ENCODE measurements around the gene COL23A1.

Gene COL23A1

DNA sequence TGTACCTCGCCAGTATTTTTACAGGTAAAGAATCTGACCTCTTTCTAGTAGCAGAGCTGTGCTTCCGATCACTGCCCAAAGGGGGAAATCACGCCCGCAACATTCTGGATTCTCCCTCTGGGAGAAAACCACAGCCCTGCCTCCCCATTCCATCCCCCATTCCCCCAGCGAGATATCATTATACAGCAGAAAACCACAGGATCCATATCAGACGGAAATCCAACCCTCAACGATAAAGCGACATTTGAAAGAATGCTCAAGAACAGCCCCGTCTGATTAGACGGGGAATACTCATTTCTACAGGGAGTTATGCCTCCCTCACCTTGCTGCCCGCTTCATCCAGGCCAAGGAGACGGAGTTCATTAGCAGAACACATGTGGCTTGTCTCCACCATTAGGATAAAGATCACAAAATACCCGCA lies 172.8 kb downstream of the COL23A1 start:
- DNase-seq, result no peak

DNA sequence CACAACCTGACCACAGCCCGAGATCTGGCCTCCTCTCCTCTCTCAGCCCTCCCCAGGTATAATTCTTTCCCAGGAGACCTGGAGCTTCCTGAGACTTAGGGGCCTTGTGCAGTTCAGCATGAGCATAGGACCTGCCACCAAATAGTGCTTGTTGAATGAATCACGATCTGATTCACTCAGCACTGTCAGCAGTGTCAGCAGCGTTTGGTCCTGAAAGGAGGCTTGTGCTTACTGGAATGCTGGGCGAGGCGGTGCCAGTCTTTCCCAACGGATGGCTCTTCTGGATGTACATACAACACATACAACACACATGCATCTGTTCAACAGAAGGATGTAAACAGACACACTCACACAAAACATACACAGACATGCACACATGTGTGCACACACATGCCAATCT lies 173.3 kb downstream of the COL23A1 start:
- no peak for DNase-seq

DNA sequence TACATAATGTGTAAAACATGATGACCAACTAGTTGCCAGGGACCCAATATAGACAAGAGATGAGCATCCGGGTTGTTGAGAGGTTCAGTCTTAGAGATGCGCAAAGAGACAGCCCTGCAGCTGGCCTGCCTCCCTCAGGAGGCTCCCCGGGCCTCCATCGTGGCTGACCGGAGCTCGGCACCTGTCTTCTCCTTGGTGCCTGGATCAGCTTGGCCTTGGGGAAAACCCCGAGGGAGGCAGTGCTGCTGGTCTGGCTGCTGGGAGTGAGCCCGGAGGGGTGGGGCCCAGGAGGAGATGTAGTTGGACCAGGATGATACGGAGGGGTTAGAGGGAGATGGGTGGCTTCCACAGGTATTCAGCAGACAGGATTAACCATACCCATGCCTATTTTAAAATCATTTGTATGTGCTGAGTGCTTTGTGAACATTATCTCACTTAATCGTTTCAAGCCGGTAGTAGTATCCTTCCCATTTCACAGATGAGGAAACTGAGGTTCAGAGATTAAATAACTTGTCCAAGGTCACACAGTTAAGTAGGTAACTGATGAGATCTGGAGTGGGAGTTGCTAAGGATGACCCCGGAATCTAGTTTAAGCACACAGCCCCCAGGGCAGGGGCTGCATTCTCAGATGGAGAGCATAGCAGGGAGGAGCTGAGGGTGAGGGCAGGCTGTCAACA lies 173.8 kb downstream of the COL23A1 start:
- no peak for DNase-seq

DNA sequence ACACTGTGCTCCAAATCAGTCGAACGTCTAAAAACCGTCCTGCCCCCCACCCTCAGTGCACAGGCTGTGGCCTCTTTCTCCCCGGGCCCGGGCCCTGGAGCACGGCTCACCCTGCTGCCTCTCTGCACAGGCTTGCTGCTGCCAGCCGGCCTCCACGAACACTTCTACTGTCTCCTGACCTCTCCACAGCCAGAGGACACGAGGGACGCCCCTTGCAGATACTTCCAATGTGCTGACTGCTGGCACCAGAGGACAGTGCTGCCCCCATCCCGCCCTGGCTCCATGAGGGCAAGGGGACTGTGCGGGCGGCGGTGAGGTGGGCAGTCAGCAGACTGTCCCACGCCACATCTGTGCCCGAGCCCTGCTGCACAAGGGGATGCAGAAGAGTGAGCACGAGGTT lies 174.8 kb downstream of the COL23A1 start:
- DNase-seq, result no peak

DNA sequence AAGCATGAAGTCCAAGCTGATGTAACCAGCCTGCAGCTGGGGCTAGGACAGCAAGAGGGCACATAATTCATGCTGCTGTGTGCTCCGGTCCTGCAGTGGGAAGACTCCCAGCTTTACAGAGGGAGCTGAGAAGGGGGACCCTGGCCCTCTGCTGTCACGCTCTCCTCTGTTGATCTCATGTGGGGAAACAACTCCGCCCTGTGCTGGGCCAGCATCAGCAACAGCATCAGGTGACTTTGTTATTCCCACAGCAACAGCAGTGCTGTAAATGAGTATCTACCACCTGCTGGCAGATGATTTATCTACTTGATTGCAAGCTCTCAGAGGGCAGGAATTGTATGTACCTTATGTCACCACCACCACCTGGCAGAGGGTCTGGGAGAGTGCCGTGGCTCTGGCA lies 176.2 kb downstream of the COL23A1 start:
- DNase-seq, result peak; percentile 6

DNA sequence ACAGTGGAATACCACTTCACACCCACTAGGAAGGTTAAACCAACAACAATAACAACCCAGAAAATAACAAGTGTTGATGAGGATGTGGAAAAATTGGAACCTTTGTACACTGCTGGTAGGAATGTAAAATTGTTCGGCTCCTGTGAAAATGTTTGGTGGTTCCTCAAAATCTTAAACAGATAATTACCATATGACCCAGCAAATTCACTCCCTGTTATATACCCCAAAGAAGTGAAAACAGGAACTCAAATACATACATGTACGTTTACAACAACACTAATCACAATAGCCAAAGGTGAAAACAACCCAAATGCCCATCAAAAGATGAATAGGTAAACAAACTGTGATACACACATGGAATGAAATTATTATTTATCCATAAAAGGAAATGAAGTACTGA lies 179.1 kb downstream of the COL23A1 start:
- peak; percentile 8 for DNase-seq

DNA sequence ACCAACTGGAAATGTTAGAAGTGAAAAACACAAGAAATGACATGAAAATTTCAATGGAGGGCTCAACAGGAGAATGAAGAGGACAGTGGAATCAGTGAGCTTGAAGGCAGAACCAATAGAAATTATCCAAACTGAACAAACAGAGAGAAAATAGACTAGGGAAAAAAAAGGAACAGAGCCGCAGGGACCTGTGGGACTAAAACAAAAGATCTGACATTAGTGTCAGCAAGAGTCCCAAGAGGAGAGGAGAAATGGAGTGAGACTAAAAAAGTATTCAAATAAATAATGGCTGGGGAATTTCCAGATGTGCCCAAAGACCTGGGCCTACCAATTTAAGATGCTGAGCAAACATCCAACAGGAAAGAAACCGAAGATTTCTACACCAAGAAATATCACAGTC lies 182.5 kb downstream of the COL23A1 start:
- no peak for DNase-seq

DNA sequence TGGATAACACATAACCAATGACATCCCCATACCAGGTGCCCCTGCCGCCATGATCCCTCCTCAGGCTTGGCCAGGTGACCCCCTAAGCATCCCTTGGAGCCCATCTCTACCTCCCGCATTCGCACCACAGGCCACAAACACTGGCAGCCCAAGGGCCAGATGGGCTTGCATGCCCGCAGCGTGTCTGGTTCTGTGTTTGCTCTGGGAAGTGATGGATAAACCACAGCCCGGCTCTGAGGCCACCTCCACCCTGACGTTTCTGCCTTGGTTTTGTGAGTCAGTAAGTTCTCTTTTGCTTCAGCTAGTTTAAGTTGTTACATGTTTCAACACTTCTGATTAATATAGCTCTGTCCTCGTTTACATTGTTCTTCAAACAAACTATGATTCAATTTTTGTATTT lies 185.2 kb downstream of the COL23A1 start:
- peak; percentile 73 for DNase-seq

DNA sequence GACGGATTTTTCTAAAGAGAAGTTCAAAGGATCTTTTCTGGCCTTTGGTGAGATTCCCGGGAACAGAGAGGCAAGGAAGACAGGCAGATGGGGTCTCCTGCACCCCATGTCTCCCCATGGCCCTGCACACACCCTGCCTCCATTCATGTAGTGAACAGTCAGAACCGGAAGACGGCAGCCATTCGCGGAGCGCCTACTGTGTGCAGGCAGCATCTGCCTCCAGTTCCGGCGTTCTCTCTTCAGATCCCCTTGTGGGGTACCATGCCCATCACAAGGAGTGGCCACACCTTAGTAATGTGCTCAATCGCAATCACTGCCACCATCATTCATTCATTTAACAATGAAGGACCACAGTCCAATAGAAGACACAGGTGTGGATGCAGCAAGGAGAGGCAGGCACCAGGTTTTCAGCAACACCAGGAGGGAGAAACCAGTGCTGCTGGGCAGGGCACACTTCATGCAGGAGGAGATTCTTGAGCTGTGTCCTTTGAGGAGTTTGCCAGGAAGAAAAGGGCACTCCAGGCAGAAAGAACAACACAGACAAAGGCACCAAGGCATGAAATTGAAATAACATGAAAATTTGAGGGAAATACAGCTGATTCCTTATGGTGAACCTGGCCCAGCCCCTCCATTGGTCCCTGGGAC lies 186.1 kb downstream of the COL23A1 start:
- no peak for DNase-seq

DNA sequence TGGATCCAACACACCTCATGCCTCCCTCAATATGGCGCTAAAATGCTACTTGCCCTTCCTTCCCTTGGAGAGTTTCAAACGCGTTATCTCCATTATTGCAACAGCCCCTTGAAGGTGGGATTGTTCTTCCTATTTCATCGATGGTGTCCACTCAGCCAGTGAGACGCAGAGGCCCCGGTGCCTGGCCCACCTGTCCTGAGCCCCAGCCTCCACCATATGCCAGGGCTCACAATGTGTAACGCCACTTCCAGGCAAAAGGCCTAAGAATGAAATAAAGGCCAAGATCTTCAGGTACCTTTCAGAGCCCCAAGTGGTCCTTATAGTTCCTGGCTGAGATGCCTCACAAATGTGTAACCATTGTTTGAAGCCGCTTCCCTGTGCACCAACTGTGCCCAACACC lies 186.8 kb downstream of the COL23A1 start:
- DNase-seq, result no peak

DNA sequence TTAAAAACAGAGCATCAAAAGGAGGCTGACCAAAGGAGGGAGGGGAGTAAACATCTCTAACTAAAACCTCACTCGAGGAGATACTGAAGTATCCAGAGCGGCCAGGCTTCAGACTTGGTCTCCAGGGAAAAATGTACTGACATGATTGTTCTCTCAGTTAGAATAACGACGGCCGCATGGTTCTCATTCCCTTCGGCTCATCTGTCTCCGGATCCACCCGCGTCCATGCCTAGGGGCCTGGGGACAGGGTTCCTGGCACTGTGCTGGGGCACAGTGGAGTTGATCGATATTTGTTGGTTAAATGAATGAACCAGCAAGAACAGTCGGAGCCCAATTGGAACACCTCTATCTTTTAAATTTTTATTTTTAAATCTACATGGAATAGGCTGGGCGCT lies 190.5 kb downstream of the COL23A1 start:
- no peak for DNase-seq

DNA sequence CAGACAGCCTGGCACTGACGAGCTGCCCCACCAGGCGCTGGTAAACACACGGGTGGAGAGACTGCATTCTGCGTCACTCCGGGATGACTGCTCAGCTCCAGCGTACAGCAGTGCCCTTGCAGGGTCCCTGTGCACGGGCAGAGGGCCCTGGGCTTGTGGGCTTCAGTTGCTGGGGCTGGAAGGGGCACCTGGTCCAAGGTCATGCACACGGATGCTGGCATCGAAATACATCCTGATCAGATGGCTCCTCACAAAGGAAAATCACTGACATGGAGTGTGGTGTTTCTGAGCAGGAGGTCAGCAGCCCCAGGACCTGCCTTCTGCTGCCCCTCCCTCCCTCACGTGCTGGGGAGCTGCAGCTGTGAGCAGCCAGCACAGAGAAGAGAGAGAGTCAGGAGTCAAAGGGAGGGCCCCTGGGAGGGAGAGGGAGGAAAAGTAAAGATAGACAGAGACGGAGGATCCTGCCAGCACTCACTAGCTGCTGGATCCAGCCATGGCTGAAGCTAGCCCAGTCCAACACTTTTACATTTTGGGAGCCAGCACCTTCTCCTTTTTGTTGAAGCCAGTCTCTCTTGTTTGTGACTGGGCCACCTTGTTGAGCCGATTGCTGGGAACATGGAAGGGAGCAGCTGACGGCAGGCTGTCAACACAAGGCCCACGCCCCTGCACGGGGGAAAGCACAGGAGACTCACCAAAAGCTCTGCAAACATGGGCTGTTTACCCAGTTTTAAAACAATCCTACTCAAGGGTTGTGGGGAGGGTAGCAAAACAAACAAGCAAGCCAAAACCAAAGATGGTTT lies 191.1 kb downstream of the COL23A1 start:
- no peak for DNase-seq

DNA sequence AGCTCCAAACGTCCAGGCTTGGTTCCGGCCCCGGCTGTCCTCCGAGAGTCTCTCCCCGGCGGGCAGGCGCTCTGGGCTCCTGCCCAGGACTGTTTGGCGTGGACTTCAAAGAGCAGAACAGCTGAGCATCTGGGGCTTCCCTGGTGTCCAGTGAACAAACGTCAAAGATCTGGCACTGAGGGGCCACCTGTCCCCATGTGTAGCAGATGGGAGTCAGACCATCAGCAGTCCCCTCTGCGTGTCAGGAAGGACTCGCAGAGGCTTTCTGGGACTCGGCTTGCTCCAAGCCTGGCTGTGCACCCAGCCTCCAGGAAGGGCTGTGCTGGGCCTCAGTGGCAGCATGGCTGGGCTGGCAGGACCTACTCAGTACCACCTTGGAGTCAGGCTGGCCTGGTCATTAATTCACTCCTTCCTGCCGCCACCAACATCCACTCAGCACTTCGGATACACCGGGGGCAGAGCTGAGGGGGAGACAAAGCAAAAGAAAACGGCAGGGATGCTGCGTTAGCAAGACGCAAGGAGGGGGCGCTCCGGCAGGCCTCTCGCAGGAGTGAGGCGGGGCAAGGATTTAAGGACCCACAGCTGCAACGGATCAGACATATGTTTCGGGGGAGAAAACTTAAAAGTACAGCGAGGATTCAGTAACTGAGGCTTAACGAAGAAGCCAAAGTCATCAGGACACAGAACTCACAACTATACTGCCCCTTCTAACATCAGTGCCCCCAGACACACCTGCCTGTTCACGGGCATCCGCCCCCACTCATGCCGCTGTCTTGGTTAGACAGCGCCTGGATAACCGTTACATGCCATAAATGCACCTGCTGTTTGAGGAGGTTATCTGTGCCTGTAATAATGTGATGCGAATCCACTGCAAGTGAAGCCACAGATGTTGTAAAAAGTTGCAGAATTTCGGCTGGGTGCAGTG lies 193.1 kb downstream of the COL23A1 start:
- DNase-seq, result no peak

DNA sequence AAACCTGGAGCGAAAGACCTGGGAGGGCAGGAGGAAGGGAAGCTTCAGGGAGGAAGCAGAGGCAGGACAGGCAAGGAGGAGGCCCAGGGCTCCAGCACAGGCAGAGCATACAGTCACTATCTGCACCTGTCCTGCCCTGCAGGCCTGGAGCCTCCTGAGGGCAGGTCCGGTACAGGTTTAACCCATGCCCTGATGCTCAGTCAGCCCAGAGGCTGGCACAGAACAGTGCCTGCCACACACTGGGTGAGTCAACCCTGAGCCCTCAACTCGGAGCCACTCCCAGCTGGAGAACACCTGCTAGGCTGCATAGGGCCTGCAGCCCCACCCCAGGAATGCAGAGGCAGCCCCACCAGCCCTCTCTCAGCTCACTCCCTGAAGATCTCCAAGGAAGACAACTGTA lies 196.1 kb downstream of the COL23A1 start:
- DNase-seq, result no peak

DNA sequence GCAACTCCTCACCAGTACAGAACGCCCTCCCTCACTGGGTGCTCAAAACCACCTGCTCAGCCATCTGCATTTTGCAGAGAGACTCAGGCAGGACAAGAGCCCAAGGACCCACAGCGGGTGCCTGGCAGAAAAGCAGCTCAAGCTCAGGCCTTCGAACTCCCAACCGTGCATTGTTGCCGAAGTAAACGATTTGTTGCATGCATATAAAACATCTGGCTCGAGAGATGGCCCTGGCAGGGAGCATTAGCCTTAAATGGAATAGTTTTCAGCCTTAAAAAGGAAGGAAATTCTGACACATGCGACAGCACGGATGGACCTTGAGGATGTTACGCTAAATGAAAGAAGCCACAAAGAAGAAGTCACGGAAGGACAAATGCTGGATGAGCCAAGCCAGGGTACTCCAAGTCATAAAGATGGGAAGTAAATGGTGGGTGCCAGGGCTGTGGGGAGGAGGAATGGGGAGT lies 197.2 kb downstream of the COL23A1 start:
- DNase-seq, result peak; percentile 83

DNA sequence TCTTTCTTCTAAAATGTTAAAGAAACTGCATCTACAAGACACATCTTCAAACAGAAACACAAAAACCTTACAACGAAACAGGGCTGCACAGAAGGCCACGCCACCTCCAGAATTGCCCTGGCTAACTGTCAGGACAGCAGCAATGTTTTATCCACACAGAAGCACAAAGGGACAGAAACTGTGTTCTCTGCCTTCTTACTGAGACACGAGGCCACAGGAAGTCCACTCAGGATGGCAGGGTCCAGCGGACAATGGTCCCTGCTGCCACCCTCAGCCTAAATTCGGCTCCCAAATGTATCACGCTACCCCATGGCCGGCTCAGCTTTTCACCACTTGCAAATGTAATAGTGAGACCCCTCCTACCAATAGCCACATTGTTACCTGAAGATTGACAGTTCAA lies 197.8 kb downstream of the COL23A1 start:
- no peak for DNase-seq

DNA sequence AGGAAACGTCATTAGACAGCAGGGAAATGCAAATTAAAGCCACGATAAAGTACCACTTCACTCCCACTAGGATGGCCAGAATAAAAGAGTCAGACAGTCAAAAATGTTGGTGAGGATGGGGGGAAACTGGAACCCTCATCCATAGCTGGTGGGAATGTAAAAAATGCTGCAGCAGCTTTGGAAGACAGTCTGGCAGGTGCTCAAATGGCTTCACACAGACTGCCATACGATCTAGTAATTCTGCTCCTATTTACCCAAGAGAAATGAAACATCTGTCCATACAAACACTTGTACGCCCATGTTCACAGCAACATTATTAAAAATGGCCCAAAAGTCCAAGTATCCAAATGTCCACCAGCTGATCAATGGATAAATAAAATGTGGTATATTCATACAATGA lies 198.7 kb downstream of the COL23A1 start:
- no peak for DNase-seq

DNA sequence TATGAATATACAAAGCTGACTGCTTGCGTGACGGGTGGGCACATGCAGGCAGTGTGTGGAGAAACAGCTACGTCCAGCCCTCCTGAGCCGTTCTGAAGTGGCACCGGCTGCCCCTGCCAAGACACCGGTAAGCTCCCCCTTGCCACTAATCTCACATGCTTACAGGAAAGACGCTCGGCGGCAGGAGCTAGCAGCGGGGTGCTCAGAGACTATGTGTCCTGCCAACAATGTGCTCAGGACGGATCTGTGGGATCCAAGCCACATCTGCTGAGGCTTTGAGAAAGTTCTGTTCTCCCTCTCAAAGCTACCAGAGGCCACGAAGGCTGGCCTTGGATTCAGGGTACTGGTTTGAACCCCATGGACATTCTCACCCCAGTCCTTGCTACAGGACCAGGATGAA lies 200.4 kb downstream of the COL23A1 start:
- DNase-seq, result no peak

DNA sequence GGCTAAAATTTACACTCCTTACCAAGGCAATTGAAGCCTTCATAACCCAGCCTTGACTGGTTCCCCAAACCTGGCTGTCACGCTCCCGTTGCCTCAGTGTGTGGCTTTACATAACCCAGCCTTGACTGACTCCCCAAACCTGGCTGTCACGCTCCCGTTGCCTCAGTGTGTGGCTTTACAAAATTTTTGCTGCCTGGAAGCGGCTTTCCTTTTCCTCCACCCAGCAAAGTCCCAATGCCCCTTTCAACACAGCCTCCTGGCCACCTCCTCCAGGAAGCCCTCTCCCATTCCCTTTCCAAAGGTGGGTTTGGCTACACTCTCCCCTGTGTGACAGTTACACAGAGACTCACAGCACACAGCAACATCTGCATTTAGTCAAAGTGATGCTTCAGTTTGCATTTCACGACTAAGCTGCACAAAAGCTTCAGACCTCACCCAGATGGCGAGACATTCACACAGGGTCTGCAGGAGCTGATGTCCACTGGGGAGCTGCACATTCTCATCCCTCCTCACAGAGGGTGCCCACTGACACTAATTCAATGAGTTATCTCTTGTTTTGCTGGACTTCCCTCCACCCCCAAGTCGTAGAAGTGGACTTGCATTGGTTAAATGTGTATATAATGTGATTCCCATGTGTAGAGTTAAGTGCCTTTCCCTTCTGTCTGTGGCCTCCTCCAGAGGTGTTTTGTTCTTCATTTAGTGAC lies 201.0 kb downstream of the COL23A1 start:
- peak; percentile 37 for DNase-seq

DNA sequence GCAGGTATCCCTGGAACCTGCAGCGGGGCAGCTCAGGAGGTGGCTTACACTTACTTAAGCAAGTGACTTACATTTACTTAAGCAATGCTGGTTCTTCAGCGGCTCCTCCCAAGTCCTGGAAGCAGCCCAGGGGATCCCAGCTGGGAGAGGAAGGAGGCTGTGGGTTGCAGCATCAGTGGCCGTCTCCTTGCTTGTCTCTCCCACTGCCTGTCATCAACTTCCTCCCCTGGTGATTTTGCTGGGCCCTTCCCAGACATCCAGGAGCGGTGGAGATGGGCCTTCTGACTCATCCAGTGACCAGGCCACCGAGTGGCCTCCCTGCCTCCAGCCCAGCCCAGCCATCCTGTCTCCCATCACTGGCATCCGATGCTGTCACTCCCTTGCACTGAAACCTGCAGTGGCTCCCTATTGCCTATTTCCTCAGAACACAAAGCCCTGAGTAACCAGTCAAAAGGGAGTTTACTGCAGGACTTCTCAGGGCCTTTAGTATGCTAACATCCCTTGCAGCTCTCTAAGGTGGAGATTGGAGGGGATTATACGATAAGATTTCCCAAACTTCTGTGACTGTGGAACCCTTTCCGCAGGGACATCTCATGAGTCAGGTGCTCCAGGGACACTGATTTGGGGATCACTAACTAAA lies 201.7 kb downstream of the COL23A1 start:
- DNase-seq, result peak; percentile 83

DNA sequence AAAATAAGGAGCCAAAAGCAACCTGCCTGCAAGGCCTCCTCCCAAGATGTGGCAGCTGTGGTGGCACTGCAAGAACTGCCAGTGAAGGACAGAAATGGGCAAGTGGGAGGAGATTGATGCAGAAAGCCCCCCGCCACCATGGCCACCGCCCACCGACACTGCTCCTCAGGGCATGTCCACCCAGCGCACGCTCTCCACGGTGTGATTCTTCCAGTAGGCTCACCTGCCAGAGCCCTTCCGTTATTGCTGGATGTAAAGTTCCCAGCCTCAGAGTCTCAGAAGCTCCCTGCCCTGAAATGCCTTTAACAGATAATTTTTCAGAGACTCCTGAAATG lies 202.4 kb downstream of the COL23A1 start:
- DNase-seq, result no peak
